Activated T-helper 2 cell treated with anti-CD3 and anti-CD28 coated beads, Interferon-gamma antibody, Interleukin-2, Interleukin-4, amounts not matched to agents 10 μg/mL and 5 μg/mL and 100 μg/mL, durations not matched to agents 14 hours and 24 hours and 36 hours (primary cell): ENCODE data around the gene BRD3OS. TPM values are rescaled to one million over a fixed set of nuclear protein-coding genes. Genes with fewer than 3 reads are reported as not detected.
"Not testable (repeated sequence)": the region's sequence is repeated elsewhere in the genome, so short reads cannot be mapped to it uniquely, and the experiment has no call there.

Experiments used
- DNase-seq: peaks from one replicate; pipeline ENCODE4 v3.0.0; 2021; ENCODE audit warnings: low spot score
- H3K27ac Mint-ChIP-seq: one replicate; pipeline ENCODE4 v1.8.0; 2021; ENCODE audit warnings: mixed read lengths
- H3K27me3 Mint-ChIP-seq: one replicate; pipeline ENCODE4 v1.8.0; 2021; ENCODE audit warnings: low read depth, mixed read lengths
- H3K36me3 Mint-ChIP-seq: one replicate; pipeline ENCODE4 v1.8.0; 2021; ENCODE audit warnings: low read depth, mixed read lengths
- H3K4me1 Mint-ChIP-seq: one replicate; pipeline ENCODE4 v1.8.0; 2021; ENCODE audit warnings: low read depth, mixed read lengths
- H3K4me3 Mint-ChIP-seq: one replicate; pipeline ENCODE4 v1.8.0; 2021; ENCODE audit warnings: low read depth, mild to moderate bottlenecking, moderate library complexity, mixed read lengths
- H3K9me3 Mint-ChIP-seq: one replicate; pipeline ENCODE4 v1.8.0; 2021; ENCODE audit warnings: mixed read lengths
- intact Hi-C: fragments of 100-400 bp; cut with micrococcal nuclease; formaldehyde crosslinking; loops from one replicate; pipeline ENCODE4 v1.15.1; 2023
- total RNA-seq: library from RNA; stranded (reverse); gene quantifications from 2 replicates; pipeline ENCODE4 v1.2.3, GENCODE V29; 2022

The BRD3OS gene
- total RNA-seq, 1 donor from 2014 or later: 12.3 TPM

DNA sequence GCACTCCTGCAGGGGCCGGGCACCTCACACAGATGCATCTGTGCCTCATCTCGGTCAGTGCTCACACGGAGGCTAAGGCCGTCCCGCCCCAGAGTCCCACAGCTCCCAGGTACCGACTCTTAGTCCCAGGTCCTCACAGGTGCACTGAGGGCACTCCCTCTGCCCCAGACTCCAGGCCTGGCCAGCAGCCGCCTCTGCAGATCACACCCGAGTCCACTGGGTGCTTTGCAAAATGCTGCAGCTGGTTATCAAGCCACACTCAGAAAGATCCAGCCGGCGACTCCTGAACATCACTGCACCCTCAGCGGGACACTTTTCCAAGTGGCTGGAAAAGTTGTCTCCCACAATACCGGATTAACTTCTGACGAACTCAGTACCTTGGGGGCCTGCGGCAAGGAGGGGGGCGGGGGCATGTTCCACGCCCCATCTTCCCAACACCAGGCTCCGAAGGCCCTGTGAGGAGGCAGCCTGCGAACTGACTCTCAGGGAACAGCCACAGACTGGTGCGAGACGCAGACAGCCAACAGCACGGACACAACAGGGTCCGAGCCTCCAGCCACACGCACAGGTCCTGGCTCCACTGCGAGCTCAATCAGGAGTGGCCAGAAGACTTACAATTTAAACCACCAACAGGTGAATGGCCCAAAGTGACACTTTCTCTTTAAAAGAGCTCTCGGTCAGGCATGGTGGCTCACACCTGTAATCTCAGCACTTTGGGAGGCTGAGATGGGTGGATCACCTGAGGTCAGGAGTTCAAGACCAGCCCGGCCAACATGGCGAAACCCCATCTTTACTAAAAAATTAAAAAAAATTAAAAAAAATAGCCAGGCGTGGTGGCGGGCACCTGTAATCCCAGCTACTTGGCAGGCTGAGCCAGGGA lies 38.5 kb downstream of the BRD3OS start:
- H3K4me3 Mint-ChIP-seq: no peak overlapping the region
- peaks cover 7% of the 10 kb centered on the region for H3K36me3 Mint-ChIP-seq
- peaks cover 25% of the 10 kb centered on the region for H3K4me1 Mint-ChIP-seq
- H3K9me3 Mint-ChIP-seq: no peaks in the 10 kb centered on the region
- intact Hi-C loops: no loop called here
- no peak for DNase-seq
- H3K27ac Mint-ChIP-seq: no peak overlapping the region
- H3K27me3 Mint-ChIP-seq: peaks cover 1% of the 10 kb centered on the region

DNA sequence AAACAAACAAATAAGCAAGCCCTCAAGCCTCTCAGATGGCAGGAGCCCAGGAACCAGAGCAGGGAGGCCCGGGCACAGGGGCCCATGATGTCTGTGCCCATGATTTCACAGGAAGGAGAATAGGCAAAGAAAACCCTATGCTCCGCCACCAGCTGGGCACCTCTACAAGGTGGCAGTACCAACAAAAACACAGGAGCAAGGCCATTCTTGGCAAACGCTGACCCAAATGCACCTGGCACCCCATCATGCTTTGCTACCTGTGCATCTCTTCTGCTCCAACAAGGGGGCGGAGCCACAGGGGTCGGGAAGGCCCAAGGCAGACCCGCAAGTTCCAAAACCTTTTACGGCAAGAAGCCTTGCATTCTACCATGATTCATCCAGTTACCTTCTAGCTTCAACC lies 39.4 kb downstream of the BRD3OS start:
- Mint-ChIP-seq H3K9me3 (no peaks in the 10 kb centered on the region), H3K36me3 (peaks cover 7% of the 10 kb centered on the region), H3K27me3 (peaks cover 6% of the 10 kb centered on the region), H3K4me3 (no peak overlapping the region), H3K27ac (no peak overlapping the region), H3K4me1 (peaks cover 28% of the 10 kb centered on the region)
- no peak for DNase-seq
- intact Hi-C loops: loop anchor here (5.0 kb wide), 1 partner anchor 328 kb away; no protein-coding TSS in a partner anchor

DNA sequence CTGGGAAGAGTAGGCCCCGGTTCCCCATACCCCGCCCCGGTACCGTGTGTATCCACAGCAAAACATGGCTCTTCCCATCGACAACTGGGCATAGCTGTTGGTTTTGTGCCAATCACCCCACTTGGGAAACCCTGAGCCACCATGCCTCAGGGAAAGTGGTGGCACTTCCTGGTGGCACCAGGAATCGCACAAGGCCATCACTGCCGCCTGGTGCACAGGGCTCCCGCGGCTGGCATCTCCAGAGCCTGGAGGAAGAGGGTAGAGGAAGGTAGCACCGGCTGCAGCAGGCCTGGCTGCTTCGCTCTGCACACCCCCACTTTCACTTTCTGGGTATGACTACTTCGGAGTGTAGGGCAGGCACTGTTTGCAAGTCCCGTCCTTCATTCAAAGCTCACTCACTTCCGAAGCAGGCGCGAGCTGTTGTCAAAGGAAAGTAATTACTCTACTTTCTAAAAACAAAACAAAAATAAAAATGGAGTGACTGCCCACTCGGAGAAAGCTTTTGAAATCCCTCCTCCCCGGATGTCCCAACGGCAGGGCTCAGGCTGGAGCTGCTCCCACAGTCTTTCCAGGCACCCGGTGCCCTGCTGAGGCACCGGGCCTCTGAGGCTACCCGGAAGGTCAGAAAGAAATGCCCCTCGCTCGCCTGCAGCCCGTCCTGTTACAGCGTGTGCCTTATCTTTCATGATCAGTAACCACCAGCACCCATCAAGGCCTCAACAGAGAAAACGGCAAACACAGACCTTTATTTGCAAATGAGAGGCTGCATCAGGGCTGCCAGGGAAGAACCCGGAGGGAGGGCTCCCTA lies 40.5 kb downstream of the BRD3OS start:
- Mint-ChIP-seq H3K27me3 (peaks cover 15% of the 10 kb centered on the region), H3K9me3 (no peaks in the 10 kb centered on the region), H3K4me1 (peaks cover 20% of the 10 kb centered on the region), H3K4me3 (peak overlapping the region; percentile 87), H3K36me3 (peaks cover 7% of the 10 kb centered on the region), H3K27ac (peak overlapping the region; percentile 98)
- DNase-seq: peak; percentile 72
- intact Hi-C loops: loop anchor here (5.0 kb wide), 1 partner anchor 326 kb away; no protein-coding TSS in a partner anchor

DNA sequence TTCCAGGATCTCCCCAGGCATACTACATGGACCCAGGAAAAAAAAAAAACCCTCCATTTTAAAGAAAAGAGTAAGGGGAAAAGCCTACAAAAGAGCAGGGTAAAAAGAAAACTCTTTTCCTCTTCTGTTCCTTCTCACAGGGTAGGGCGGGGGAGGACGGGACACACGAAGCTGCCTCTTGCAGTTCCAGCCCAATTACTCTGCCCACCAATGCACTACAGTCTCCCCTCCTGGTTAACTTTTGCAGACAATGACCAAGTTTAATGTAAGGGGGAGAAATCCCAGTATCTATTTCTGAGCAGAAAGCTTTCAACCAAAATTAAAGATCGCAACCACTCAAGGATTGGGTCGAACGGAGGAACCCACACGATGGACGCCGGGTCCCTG lies 41.2 kb downstream of the BRD3OS start:
- no peak for DNase-seq
- intact Hi-C loops: loop anchor here (5.0 kb wide), 1 partner anchor 326 kb away; no protein-coding TSS in a partner anchor
- peaks cover 20% of the 10 kb centered on the region for H3K27me3 Mint-ChIP-seq

DNA sequence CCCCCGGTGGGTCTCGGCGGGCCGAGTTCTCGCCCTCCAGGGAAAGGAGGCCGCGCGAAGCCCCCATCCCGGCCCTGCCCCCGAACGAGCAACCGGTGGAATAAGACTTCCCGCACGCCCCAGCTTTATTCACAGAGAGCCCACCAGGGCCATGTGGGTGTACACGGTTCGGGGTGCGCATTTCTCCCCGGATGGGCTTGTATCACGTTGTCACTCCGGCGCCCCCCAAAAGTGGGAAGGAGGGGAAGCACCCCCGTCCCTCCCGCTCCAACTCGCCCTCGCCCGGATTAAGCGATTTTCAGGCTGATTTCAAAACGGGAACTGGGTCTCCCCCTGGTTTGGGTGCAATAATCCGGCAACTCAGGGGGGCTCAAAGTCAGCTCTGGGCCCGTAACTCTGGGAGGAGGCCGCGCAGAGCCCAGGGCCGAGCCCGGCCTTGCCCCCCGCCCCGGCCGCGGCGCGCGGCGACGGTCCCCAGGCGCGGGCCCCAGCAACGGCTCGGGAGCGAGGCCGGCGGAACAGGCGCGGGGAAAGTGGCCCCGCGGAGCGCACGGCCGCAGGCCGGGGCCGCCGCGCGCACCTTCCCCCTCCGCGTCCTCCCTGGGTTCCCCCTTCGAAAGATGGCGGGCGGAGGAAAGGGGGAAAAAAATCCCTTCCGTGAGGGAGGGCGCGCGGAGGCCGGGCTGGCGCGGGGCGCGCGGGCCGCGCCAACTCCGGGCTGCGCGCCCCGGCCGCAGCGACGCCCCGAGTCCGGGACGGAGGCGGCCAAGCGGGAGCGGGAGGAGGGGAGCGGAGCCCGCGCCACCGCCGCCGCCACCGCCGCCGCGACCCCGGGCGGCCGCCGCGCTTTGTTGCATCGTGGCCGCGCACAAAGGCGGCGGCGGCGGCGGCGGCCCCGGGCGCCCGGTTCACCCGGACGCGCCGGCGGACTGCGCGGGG lies 41.9 kb downstream of the BRD3OS start:
- Mint-ChIP-seq H3K36me3 (peaks cover 7% of the 10 kb centered on the region), H3K9me3 (no peaks in the 10 kb centered on the region), H3K27me3 (peaks cover 20% of the 10 kb centered on the region), H3K27ac (peak overlapping the region; percentile 62), H3K4me3 (peak overlapping the region; percentile 87), H3K4me1 (peaks cover 16% of the 10 kb centered on the region)
- peak; percentile 35 for DNase-seq
- intact Hi-C loops: loop anchor here (5.0 kb wide), 1 partner anchor 325 kb away; no protein-coding TSS in a partner anchor

More for the DNA sequence above, 41.2 kb downstream of the BRD3OS start:
- Mint-ChIP-seq H3K4me3 (peak overlapping the region; percentile 87), H3K4me1 (peaks cover 16% of the 10 kb centered on the region), H3K27ac (peak overlapping the region; percentile 98), H3K36me3 (peaks cover 7% of the 10 kb centered on the region), H3K9me3 (no peaks in the 10 kb centered on the region)

DNA sequence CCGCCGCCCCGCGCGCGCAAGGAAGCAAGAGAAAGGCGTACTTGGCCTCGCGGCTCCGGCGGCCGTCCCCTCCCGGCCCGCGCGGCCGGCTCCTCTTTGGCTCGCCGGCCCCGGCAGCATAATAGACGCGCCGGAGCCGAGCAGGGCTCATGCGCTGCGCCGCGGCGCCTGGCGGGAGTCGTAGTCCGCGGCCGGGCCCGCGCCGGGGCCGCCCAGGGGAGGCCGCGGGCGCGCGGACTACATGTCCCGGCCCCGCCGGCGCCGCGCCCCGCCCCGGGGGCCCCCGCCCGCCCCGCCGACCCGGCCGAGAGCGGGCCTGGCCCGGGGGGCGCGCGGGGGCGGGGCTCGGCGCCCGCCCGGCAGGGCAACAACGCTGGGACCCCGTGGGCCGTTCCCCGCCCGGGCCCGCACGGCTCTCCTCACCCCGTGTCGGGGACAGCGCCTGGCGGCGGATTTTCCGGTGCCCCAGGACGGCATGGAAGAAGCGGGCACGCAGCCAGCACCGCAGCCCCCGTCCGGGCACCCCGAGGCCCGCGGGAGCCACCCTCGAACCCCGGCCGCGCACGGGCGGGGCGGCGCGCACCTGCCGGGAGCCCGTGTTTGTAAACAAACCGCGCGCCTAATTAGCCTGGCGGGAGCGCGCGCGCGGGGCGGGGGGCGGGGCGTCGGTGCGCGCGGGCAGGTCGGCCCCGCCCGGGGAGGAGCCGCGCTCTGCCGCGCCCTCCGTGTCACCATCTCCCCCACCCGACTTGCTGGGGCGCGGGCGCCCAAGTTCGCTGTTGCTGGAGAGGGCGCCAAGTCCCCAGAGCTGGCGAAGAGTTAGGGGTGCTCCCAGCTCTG lies 42.8 kb downstream of the BRD3OS start, which contains the start of gene BRD3:
Gene BRD3 (minus strand): TSS at position 123 of the 840 bp plus-strand sequence. CDS start 14,549 bp downstream, outside the sequence.
- DNase-seq: peak; percentile 77
- intact Hi-C loops: loop anchor here (1.0 to 5.0 kb wide), 5 partner anchors 31 to 324 kb away; partner anchors contain the start of genes BRD3OS and RNU6ATAC
- peaks cover 16% of the 10 kb centered on the region for H3K4me1 Mint-ChIP-seq
- H3K4me3 Mint-ChIP-seq: peak within 1 kb of the TSS; percentile 87
- H3K27me3 Mint-ChIP-seq: peaks cover 24% of the 10 kb centered on the region
- peaks cover 5% of the 10 kb centered on the region for H3K36me3 Mint-ChIP-seq
- peak within 1 kb of the TSS; percentile 83 for H3K27ac Mint-ChIP-seq
- H3K9me3 Mint-ChIP-seq: no peaks in the 10 kb centered on the region

DNA sequence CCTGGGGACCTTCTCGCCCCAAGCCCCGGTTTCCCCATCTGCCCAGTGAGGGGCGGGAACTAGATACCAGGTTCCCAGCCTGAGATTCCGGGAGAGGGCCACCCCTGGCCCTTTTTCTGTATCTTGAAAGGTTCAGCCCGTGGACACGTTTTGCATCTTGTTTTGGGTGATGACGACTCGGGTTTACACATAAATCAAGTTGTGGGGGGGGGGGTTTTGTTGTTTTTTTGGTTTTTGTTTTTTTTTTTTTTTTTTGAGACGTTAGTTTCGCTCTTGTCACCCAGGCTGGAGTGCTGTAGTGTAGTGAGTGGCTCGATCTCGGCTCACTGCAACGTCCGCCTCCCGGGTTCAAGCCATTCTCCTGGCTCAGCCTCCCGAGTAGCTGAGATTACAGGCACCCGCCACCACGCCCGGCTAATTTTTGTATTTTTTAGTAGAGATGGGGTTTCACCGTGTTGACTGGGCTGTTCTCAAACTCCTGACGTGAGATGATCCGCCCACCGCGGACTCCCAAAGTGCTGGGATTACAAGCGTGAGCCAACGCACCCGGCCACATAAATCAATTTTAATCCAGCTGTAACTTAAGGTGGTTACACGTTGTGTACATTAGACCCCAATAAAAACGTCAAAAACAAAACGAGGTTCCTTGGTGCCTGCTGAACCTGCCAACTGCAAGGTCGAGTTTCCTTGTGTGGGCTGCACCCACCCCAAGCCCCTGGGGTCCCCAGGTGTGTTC lies 43.6 kb downstream of the BRD3OS start:
- Mint-ChIP-seq H3K27ac (peak overlapping the region; percentile 83), H3K4me1 (peaks cover 16% of the 10 kb centered on the region), H3K27me3 (peaks cover 27% of the 10 kb centered on the region), H3K4me3 (peak overlapping the region; percentile 82), H3K9me3 (no peaks in the 10 kb centered on the region), H3K36me3 (no peaks in the 10 kb centered on the region)
- DNase-seq: no peak
- intact Hi-C loops: loop anchor here (1.0 to 5.0 kb wide), 5 partner anchors 30 to 323 kb away; partner anchors contain the start of genes BRD3OS and RNU6ATAC

DNA sequence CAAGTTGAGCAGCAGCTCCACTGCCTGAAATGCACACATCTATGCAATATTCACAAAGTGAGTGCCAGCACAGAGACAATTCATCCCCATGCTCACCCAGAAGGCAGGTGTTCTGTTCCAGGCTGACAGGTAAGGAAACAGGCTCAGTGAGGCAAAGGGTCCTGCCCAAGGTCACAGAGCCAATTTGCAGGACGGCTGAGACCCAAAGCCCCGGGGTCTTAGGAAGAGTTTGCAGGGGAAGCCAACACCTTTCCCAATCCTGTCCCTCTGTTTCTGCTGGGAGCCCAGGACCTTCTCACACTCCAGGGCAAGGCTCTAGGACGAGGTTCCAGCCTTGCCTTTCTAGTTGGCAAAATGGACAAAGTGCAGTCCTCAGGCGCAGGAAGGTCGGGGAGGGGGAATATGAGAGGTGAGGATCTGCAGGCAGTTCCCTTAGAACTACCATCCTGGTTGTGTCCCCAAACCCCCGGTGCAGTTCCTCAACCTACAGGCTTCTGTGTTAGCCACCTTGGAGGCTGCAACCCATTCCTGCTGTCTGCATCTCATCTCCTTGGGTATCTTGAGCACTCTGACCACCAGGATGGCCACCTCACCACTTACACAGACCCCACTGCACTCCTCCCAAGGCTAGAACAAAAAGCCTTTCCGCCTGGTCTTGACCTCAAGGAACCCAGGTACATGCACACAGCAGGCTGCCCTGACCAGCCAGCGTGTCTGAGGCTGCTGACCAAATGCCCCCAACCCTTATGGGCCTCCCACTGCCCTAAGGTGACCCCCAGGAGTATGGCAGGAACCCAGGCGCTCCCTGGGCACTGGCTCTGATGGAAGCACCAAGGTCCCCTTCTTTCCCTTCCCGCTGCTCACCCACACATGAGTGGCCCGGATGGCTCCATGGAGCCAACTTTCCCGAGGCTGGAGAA lies 44.5 kb downstream of the BRD3OS start:
- H3K9me3 Mint-ChIP-seq: peaks cover 6% of the 10 kb centered on the region
- DNase-seq: no peak

DNA sequence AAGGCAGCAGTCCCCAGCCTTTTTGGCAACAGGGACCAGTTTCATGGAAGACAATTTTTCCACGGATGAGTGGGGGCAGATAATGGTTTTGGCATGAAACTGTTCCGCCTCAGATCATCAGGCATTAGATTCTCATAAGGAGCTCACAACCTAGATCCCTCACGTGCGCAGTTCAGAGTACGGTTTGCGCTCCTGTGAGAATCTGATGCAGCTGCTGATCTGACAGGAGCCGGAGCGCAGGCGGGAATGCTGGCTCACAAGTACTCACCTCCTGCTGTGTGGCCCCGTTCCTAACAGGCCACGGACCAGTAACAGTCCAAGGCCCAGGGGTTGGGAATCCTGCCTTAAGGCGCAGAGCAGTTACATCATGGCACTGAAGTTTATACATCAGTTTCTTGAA lies 45.9 kb downstream of the BRD3OS start:
- Mint-ChIP-seq H3K4me3 (no peak overlapping the region), H3K27me3 (peaks cover 27% of the 10 kb centered on the region), H3K4me1 (peaks cover 8% of the 10 kb centered on the region), H3K36me3 (no peaks in the 10 kb centered on the region), H3K27ac (no peak overlapping the region), H3K9me3 (peaks cover 7% of the 10 kb centered on the region)
- DNase-seq: no peak
- intact Hi-C loops: no loop called here

More for the DNA sequence above, 44.5 kb downstream of the BRD3OS start:
- Mint-ChIP-seq H3K27ac (no peak overlapping the region), H3K36me3 (no peaks in the 10 kb centered on the region), H3K27me3 (peaks cover 27% of the 10 kb centered on the region), H3K4me1 (peaks cover 15% of the 10 kb centered on the region), H3K4me3 (peak overlapping the region; percentile 82)
- intact Hi-C loops: loop anchor here (5.0 kb wide), 1 partner anchor 323 kb away; no protein-coding TSS in a partner anchor

DNA sequence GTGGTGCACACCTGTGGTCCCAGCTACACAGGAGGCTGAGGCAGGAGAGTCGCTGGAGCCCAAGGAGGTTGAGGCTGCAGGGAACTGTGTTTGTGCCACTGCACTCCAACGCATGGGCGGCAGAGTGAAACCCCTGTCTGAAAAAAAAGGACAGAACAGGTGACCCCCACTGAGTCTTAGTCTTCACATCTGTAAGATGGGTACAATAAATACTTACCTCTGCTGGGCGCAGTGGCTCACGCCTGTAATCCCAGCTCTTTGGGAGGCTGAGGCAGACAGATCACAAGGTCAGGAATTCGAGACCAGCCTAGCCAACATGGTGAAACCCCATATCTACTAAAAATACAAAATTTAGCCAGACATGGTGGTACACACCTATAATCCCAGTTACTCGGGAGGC lies 47.4 kb downstream of the BRD3OS start:
- Mint-ChIP-seq H3K9me3 (peaks cover 13% of the 10 kb centered on the region), H3K27me3 (peaks cover 27% of the 10 kb centered on the region)
- H3K27ac Mint-ChIP-seq, H3K4me1 Mint-ChIP-seq, H3K4me3 Mint-ChIP-seq, DNase-seq, H3K36me3 Mint-ChIP-seq, intact Hi-C loops: not testable (repeated sequence)
